Posterior vena cava (tissue), 2 donors: Measurements from ENCODE around the gene SLC24A4. TPM values are rescaled to one million over a fixed set of nuclear protein-coding genes. Genes with fewer than 3 reads are reported as not detected.

ENCODE experiments used
- DNase-seq: peaks from one replicate; pipeline ENCODE4 v3.0.0-alpha.2; 2020; ENCODE audit warnings: low spot score
- intact Hi-C, 2 donors: fragments of 100-400 bp; cut with DNase I; formaldehyde crosslinking; loops; one replicate each; pipeline versions ENCODE4 v1.14.1 to v1.14.2; 2022 to 2023
- total RNA-seq, 2 donors: library from RNA; stranded (reverse); fragmentation: NEBNext Ultra II Directional; extraction: Animal tissue kit (Norgen Biotek cat#: 25700); gene quantifications; one replicate each; pipeline ENCODE4 v1.2.1, GENCODE V29; 2021
- donor health status: DM: yes; HTN: yes; CAD: no.
- donor health status: DM: yes; HTN: yes; CAD: no.

SLC24A4 gene
- total RNA-seq, 2 donors from 2014 or later, result 0.67 to 1.2 TPM

DNA sequence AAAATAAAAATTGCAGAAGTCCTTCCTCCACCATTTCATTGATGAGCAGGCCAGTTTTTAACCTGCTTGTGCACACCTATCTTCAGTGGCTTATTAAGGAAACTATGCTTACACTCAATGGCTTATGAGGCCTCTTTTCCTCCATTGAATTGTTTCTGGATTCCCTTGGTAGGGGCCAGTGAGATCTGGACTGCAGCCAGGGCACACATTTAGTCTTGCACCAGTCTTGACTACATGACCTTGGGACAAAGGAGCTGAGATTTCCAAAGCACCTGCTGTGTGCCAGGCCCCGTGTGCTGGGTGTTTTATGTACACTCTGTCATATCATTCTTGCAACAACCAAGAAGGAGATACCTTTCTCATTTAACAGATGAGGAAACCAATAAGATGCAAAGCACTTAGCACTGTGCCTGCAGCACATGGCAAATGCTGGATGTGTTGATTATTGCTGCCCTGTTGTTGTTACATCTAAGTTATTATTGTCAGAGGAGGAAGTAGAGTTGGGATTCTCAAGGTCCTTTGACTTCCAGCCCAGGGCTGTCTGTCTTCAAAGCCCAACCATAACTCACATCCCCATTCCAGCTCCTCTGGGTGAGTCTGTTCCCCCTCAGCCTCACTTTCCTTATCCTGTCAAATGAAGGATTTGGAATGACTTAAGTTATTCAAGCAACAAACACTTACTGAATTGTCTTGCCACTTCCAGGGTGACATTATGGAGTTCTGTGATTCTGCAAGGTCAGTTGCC is 159.0 kb downstream of the SLC24A4 start:
- intact Hi-C loops, result no loop called here

DNA sequence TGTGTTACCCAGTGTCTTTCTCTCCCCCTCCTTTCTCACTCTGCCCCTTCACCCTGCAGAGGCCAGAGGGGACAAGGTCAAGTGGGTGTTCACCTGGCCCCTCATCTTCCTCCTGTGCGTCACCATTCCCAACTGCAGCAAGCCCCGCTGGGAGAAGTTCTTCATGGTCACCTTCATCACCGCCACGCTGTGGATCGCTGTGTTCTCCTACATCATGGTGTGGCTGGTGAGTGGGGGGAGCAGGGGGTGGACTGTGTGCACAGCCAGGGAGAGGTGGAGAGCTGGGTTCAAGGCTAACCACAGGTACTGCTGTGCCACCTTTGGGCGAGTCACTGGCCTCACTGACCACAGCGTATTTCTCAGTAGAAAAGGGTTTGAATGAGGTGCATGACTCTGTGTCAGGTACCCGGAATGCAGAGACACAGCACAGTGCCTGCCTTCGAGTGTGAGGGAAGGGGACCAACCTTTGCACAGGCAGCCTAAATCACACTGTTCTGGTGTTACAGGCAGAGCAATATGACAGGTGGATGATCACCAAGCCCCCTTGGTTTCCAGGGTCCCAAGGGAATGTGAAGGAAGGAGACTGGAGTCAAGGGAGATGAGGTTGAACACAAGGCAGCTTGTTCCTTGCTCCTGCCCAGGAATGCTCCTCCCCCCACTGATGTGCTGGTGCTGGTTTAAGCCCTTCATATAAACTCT is 159.8 kb downstream of the SLC24A4 start:
- intact Hi-C loops, result loop anchor here in 1 of 2 donors (1.0 kb wide), 1 partner anchor 31 kb away; the partner anchor contains the start of gene RIN3
- no peak for DNase-seq

More for the DNA sequence above, 159.0 kb downstream of the SLC24A4 start:
- no peak for DNase-seq

DNA sequence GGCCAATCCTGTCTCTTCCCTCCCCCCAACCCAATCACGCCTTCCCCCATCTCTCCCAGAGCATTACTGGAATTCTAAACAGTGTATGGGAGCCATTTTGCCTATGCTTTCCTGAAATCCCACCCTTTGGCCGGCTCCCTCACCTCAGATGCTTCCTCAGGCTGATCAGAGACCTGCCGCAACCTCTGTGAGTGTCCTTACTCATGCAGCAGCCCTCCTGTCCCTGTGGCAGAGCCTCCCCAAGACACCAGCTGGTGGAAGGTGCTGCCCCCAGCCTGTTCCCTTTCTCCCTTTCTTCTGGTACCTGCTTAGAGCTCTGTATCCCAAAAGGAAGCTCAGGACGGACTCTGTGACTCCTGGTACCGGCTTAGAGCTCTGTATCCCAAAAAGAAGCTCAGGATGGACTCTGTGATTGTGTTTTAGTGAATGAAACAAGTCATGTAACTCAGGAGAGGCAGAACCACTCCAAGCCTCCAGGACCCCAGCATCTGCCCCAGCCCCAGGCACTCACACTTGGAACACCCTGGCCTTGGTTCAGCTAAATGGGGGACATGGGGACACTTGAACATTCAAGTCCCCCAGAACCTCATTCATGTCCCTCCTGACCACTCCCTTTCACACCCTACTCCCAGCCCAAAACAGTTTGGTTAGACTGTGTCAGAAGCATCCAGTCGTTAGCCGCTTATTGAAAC is 161.3 kb downstream of the SLC24A4 start:
- intact Hi-C loops, result no loop called here
- DNase-seq, result no peak

DNA sequence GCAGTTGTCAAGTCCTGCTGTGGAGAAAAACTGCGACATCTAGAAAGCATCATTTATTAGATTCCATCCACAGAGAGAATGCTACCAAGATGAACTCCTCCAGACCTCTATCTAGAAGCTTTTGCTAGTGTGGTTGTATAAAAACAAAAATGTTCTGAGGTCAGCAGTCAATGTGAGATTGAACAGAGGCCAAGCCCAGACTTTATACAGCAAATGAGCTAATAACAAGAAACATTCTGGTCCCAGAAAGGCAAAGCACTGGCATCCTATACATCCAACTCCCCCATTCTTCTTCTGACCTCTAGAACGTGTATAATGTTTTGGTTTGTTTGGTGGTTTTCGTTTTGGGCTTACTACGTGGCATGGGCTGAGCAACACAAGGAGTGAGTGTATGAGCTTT is 163.9 kb downstream of the SLC24A4 start:
- no peak for DNase-seq
- intact Hi-C loops, result no loop called here

DNA sequence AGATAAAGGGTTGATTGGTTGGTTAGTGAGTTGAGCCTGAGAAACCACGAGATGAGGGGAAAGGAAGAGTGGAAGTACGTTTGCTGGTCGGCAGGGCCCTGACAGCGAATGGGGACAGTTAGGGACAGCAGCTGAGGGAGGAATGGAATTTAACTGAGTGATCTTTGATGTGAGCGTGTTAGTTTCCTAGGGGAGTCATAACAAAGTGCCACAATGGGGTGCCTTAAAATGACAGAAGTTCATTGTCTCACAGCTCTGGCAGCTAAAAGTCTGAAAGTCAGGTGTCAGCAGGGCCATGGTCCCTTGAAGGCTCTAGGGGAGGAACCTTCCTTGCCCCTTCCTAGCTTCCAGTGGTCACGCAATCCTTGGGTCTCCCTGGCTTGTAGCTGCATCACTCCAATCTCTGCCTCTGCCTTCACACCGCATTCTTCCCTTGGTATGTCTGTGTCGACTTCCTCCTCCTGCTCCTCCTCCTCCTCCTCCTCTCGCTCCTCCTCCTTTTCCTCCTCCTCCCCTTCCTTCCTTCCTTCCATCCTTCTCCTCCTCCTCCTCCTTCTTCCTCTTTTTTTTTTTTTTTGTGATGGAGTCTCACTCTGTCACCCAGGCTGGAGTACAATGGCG is 164.7 kb downstream of the SLC24A4 start:
- intact Hi-C loops, result no loop called here
- DNase-seq, result no peak

DNA sequence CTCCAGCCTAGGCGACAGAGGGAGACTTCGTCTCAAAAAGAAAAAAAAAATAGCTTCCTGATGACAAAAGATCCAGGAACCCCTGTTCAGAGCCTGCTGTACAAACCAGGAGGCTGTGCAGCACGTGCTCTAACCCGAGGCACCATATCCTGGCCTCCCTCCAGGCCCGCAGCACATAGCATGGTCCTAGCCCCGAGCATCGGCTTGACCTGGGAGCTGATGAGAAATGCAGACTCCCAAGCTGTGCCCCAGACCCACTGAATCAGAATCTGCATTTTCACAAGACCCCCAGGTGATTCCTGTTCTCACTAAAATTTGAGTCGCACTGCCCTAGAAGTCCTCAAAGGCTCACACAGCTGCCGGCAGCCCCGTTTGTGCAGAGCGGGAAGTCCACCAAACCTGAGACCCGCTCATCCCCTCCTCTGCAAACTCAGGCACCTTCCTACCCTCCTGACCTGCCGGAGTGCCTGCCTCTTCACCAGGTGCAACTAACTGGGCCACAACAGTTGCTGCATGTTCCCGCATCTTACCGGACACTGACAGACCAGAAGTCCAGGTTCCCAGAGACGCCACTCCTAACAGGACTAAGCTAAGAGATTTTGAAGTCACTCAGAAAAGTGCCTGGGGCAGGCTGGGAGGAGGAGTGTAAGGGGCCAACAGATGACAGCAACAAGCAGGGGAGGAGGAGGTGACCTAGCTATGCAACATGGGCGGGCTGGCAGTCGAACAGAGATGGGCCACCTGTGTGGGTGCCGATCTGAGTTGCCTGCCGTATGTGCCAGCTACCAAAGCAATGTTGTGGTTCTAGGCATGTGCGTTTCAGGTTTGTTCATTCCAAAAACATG is 166.7 kb downstream of the SLC24A4 start:
- no peak for DNase-seq
- intact Hi-C loops, result no loop called here

DNA sequence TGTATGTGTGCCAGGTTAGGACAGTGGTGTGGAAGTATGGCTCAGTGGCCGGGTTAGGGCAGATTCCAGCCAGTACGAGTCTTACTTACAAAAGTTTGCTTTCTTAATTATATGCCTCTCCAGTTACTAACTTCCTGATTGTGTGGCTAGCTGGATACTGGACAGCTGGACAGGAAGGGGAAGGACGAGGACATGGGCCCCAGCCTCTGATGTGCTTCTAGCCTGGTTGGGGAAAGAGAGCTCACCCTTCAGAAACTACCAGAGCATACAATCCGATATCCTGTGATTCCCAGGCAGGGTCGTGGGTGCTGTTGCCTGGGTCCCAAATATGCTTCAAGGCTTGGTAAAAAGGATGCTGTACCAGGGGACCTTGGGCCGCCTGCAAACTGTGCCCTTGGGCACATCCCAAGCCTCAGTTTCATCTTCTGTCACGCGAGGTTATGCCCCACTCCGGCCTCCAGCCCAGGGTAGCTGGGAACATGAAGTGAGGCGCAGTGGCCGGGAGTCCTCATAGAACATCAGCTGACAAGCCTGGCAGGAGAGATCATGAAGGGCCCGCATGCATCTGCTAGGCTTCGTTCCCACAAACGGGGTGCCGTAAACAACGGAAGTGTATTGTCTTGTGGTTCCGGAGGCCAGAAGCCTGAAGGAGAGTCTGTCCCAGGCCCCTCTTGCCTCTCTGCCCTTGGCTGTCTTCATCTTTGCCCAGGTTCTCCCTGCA is 167.4 kb downstream of the SLC24A4 start:
- intact Hi-C loops, result no loop called here
- no peak for DNase-seq

DNA sequence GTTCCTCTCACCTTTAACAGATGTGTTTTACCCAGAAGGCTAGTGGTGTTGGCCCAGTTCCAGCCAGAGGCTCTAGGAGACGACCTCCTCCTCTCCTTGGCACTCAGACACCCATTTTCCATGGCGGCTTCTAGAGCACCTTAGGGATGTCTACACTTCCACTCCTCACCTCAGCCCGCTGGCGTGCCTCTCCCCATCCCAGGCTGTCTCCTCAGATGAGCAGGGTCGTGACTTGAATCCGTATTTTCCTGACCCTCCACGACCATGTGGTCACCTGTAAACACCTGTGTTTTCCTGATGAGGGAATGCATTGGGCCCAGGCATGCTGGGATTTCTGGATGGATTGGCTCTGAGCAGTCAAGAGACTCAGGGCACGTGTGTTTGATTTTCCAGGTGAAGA is 168.8 kb downstream of the SLC24A4 start:
- intact Hi-C loops, result no loop called here
- DNase-seq, result no peak

DNA sequence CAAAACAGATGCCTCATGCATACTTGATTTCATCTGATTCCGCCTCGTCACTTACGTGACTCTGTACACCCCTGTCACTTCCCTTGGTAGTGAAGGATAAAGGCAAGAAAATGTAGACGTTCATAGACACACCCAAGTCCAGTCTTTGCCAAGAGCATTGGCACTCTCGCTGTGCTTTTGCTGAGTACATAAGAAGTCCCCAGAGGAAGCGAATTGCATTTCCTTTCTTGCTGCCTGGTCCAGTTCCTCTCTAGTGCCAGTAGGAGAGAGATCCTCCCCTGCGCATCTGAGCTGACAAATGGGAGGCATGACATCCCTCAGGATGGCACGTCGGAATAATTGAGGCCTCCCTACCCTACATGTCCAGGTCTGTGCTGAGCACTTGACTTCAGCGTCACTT is 169.3 kb downstream of the SLC24A4 start:
- intact Hi-C loops, result no loop called here
- no peak for DNase-seq

DNA sequence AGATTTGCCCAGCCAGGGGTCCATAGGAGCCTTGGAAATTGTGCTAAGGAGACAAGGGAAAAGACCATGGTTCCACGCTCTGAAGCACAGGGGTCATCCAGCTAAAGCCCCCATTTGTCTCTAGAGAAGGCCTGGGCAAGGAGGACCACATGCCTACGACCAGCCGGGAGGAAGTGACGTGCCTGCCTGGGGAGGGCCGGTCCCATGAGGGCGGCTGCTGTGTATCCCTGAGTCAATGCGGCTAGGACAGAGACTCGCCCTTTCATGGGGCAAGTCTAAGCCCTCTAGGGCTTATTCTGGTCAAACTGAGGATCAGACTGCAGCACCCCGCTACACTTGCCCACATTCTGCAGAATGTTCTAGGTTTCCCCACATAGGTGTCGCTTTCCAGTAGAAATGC is 170.1 kb downstream of the SLC24A4 start:
- intact Hi-C loops, result no loop called here
- DNase-seq, result no peak

DNA sequence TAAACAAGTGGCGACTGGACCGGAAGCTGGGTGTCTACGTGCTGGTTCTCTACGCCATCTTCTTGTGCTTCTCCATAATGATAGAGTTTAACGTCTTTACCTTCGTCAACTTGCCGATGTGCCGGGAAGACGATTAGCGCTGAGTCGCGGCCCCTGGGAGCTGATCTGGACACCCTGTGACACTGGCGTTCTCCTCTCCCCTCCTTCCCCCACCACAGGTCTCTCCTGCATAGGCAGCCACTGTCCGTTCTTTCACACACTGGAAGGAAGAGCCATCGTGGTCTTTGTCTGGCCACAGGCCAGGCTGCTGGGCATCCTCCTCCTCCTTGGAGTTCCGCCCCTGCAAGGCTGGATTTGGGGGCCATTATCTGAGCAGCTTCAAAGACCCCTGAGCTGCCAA is 170.5 kb downstream of the SLC24A4 start:
- DNase-seq, result no peak
- intact Hi-C loops, result no loop called here

DNA sequence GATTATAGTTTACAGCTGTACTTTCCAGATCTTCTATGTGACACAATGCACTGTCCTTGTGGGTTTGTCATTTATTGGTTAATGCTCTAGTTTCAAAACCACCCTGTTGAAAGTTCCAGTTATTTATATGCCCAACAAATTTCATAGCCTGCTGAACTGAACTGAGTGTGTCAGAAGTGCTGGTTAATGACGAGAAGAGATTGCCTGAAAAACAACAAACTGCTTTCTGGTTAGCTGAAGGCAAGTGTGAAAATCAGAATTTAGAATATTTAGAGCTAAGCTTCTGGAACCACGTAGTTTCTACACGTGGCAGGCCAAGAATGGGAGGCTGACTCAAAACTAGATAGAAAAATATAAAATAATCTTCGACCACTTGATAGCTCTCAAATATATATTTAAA is 171.5 kb downstream of the SLC24A4 start:
- DNase-seq, result no peak
- intact Hi-C loops, result no loop called here

DNA sequence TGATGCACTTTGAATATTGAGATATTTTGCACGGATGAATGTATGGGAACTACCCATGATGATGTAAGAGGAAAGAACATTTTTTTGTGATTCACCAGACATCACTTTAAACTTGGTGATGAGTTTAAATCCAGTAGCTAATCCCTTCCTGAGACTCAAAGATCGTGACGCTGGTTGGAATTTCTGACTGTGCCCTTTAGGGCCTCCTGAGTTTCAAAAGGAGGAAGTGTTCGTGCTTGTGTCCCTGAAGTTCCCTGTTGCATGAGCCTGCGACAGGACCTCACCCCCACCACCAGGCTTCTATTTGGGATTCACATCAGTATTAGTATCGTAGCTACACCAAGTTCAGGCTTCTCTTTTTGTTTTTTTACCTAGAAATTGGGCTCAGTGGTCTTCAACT is 172.1 kb downstream of the SLC24A4 start:
- no peak for DNase-seq
- intact Hi-C loops, result no loop called here

DNA sequence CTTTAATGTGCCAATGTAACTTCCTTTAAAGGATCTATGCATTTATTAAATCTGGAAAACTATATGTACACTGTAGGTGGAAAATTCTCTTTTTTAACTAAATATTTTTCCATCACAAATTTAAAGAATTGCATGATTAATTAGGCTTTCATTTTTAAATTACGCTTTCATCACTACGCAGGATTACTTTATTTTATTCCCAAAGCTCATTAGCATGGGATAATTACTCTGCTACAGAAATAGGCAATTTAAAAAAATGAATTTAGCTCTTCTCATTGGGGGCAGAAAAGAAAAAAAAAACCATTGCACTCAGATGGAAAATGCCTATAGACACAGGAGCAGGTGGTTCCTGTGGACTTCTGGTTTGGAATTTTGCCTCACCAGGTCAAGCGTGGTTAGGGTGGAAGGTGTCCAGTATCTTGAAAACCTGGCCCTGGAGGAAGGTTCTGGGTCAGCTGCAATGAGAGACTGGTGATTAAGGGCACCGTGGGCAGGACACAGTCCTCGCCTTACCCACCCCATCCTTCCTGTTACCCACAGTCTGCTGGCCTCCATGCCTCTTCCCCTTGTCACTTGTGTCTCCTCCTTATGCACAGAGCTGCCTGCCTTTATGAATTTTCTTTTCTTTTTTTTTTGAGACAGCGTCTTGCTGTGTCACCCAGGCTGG is 173.4 kb downstream of the SLC24A4 start:
- intact Hi-C loops, result no loop called here
- no peak for DNase-seq

DNA sequence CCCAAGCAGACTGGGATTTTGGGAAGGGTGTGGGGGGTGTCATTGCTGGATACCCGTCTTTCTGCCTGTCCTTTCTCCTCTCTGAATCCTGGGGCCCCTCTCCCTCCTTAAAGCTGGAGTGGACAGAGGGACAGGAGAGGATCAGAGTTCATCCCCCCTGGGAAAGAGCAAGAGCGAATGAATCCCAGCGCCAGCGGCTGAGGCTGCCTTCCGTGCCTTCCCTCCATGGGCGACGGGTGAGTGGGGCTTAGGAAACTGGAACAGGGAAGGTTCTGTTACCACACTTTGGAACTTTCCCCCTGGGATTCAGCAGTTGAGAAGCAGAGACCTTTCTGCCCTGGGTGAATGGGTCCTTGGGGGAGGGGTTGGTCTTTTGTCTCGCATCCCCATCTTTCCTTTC is 174.4 kb downstream of the SLC24A4 start:
- intact Hi-C loops, result no loop called here
- DNase-seq, result no peak

DNA sequence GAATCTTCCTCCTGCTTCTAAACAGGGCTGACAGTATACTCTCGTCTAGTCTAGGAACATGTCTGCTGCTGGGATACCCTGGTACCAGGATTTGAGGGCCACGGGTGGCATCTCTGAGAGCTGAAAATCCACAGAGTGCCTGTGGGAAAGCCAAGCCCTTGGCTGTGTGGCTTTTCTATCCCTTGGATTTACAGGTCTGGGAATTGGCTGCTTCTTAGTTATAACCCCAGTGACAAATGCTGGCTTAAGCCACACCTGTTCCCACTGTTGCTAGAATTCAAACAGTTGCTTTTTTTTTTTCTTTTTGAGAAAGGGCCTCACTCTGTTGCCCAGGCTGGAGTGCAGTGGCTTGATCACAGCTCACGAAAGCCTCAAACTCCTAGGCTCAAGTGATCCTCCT is 176.3 kb downstream of the SLC24A4 start:
- DNase-seq, result no peak
- intact Hi-C loops, result no loop called here

DNA sequence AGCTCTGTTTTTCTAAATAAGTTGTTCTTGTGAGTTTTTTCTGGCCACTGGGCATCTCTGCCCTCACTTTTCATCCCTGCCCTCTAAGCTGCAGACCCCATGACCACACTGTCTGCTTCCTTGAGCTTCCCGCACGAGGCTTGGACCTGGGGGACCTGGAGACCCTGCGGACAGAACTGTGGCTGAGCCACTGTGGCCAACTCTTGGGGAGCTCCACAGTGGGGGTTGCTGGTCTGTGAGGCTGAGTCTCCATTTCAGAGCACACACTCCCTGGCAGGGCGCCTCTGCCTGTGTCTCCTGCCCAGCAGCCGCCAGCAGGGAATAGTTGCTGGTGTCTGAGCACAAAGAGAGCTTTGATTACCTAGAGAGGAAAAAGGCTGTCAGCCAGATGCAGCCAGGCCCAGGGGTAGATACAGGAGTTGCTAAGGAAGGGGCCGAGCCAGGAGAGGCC is 177.6 kb downstream of the SLC24A4 start:
- intact Hi-C loops, result no loop called here
- DNase-seq, result peak; percentile 62

DNA sequence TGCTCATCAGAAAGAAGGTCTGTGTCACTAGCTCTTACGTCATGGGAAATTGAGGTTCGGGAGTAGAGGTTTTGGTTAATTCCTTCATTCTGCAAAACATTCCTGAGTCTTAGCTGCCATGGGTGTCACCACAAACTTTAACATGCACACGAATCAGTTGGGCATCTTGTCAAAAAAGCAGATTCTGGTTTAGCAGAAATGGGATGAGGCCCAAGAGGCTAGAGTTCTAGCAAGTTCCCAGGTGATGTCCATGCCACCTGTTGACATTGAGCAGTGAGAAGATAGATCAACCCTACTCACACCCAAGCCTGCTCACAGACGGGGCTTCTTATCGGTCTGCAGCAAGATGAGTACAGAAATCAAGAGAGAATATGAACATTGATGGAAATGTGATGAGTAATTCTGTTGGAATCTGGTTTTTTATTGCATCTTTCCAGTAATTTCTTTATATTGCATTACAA is 179.0 kb downstream of the SLC24A4 start:
- intact Hi-C loops, result no loop called here
- DNase-seq, result no peak
